Heart left ventricle (tissue), 16 donors: Measurements from ENCODE around the gene ACSF3. TPM values are rescaled to one million over a fixed set of nuclear protein-coding genes. Genes with fewer than 3 reads are reported as not detected.

Source experiments
- ATAC-seq, 4 donors: fragments of 200-7000 bp; cut with Tn5 transposase; one replicate each; pipeline ENCODE4 v1.9.1; 2020 to 2022; ENCODE audit warnings: moderate library complexity in 4 of 4, mild to moderate bottlenecking in 3 of 4, moderate number of reproducible peaks in 1 of 4
- DNase-seq, 5 donors: peaks; one replicate each; pipeline ENCODE4 v3.0.0-alpha.2; 2020
- H3K27ac ChIP-seq, 12 donors: fragments of 200-600 bp; sonication (generic) in 4 of 12; one replicate each; pipeline versions ENCODE4 v1.5.0 to v1.8.0; 2016 to 2022; ENCODE audit warnings: mild to moderate bottlenecking in 2 of 12
- H3K27me3 ChIP-seq, 9 donors: fragments of 200-600 bp; sonication (generic) in 2 of 9; one replicate each; pipeline versions ENCODE4 v1.5.1 to v1.8.0; 2016 to 2022; ENCODE audit warnings: mild to moderate bottlenecking in 3 of 9
- H3K36me3 ChIP-seq, 9 donors: fragments of 200-600 bp; sonication (generic) in 2 of 9; one replicate each; pipeline versions ENCODE4 v1.5.0 to v1.8.0; 2018 to 2022; ENCODE audit warnings: mild to moderate bottlenecking in 2 of 9
- H3K4me1 ChIP-seq, 12 donors: fragments of 200-600 bp; sonication (generic) in 4 of 12; one replicate each; pipeline versions ENCODE4 v1.5.0 to v1.8.0; 2016 to 2022; ENCODE audit warnings: mild to moderate bottlenecking in 3 of 12
- H3K4me3 ChIP-seq, 12 donors: fragments of 200-600 bp; sonication (generic) in 4 of 12; one replicate each; pipeline versions ENCODE4 v1.5.0 to v1.8.0; 2017 to 2022; ENCODE audit warnings: mild to moderate bottlenecking in 9 of 12, moderate library complexity in 4 of 12
- H3K9me3 ChIP-seq, 12 donors: fragments of 200-600 bp; sonication (generic) in 4 of 12; one replicate each; pipeline versions ENCODE4 v1.5.0 to v1.8.0; 2016 to 2022; ENCODE audit warnings: mild to moderate bottlenecking in 1 of 12
- POLR2A ChIP-seq, 2 donors: fragments of 450-650 bp; IDR thresholded peaks; one replicate each; pipeline ENCODE4 v1.6.1; 2017; ENCODE audit warnings: antibody characterized with exemption in 2 of 2, mild to moderate bottlenecking in 2 of 2, moderate library complexity in 2 of 2
- WGBS, 4 donors: extraction: QIAGEN DNeasy Blood & Tissue Kit in 2 of 4; methylation state at CpG; one replicate each; pipeline versions ENCODE4 v1.1.5 to v1.1.7; 2013 to 2018; 5-methylcytosine and 5-hydroxymethylcytosine counted together
- intact Hi-C, 10 donors: fragments of 100-400 bp; cut with DNase I; formaldehyde crosslinking; loops; one replicate each; pipeline versions ENCODE4 v1.11.1 to v1.14.2; 2022
- polyA plus RNA-seq, 2 donors: library from polyadenylated mRNA; stranded (reverse); fragments of 200-250 nt; gene quantifications; one replicate each; pipeline ENCODE4 v1.2.3, GENCODE V29; 2013
- total RNA-seq, 9 donors: library from RNA; depleted of rRNA in 2 of 9; stranded (reverse); fragments of >200 nt in 2 of 9; fragmentation: NEBNext Ultra II Directional in 3 of 9; extraction: Animal tissue kit (Norgen Biotek cat#: 25700) in 3 of 9; gene quantifications; one replicate each; pipeline versions ENCODE4 v1.1.0 to v1.2.4, GENCODE V29; 2016 to 2023
- TF ChIP-seq, protein P1 (sequence below), 12 donors: fragments of 200-600 bp; sonication (generic) in 4 of 12; IDR thresholded peaks; one replicate each; pipeline versions ENCODE4 v1.5.0 to v1.8.0; 2018 to 2022; ENCODE audit warnings: antibody characterized with exemption in 12 of 12, mild to moderate bottlenecking in 5 of 12
- donor health status: ischemic (EF 13 %, LVEDD 7.1; RV severe dilation, severe dysfunction).
- donor health status: healthy with polysubstance abuse.
- donor health status: DM: no; HTN: yes; CAD: no.
- donor health status: DM: no; HTN: no; CAD: no.
- donor health status: ischemic (EF 25% LVEDD 6.9; RV normal size, moderate dysfunction).
- donor health status: ischemic (EF 25% LVEDD 5.7; RV mildly dilated, moderate dysfunction).
- donor health status: healthy.
- donor health status: DM: yes; HTN: yes; CAD: no.
- donor health status: ischemic (EF 35%, LVEDD 5.7; RV mildly dilated, moderate dysfunction).
- donor health status: nonischemic (EF 11% LVEDD 7.7; RV severe dilation, severe dysfunction).
- donor health status: DM: yes; HTN: yes; CAD: no.
- donor health status: PGD.
- donor health status: ischemic (EF 29% LVEDD 5.4; RV normal size, mild dysfunction).
- donor health status: nonischemic (EF 23%, LVEDD 6.1; RV moderate dilation, normal function).

ACSF3 gene
- total and polyA plus RNA-seq, 11 donors: 10.3 to 26.3 (median 19.3) TPM

DNA sequence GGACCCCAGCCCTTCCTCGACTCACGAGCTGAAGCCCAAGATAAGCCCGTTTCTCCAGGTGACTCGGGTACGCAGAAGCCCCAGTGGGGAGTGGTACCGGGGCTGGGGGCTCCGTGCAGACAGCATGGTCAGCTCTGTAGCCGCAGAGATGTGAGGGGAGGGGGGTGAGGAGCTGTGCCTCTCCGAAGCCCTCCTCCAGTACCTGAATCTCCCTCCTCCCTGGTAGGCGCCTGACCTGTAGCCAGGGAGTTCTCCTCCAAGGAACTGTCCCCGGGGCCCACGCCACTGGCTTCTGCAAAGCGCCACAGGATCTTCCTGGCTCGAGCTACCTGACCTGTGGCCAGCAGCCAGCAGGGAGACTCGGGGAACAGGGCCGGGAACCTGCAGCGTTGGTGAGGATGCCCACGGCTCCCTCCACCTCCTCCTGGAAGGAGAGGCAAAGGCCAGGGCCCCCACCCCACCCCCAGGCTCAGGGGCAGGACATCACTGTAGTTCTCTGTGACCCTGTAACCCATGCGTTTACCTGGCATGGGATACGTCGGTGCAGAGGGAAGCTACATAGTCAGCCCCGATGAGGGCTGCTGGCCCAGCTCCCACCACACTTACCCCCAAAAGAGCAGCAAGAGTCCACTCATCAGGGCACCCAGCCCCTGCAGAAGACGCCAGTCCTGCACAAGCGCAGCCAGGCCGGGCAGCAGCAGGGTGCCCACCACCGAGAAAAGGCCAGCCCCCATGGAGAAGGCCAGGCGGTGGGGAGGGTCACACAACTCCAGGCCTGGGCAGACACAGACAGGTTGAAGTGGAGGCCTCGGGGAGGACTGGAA lies 105.0 kb downstream of the ACSF3 start:
- no peak overlapping the region for H3K4me3 ChIP-seq
- peak in 2 of 5 donors; percentile 18 to 28 for DNase-seq
- H3K27ac ChIP-seq: no peak overlapping the region
- H3K36me3 ChIP-seq: no peaks in the 10 kb centered on the region
- peaks cover 0 to 4% (median 0%) of the 10 kb centered on the region in 12 donors for H3K9me3 ChIP-seq
- WGBS, 4 donors: 80 to 87% (median 84%) methylated on average over 17 to 28 of the region's 28 CpGs
- intact Hi-C loops: loop anchor here in 1 of 10 donors (10.0 kb wide), 1 partner anchor 384 kb away; the partner anchor contains the start of gene APRT
- H3K27me3 ChIP-seq: peaks cover 25 to 59% (median 47%) of the 10 kb centered on the region in 9 donors
- ATAC-seq: no peak
- no peak for TF ChIP-seq POLR2A (IDR thresholded peaks at IDR 0.05)
- TF ChIP-seq, protein P1, sequence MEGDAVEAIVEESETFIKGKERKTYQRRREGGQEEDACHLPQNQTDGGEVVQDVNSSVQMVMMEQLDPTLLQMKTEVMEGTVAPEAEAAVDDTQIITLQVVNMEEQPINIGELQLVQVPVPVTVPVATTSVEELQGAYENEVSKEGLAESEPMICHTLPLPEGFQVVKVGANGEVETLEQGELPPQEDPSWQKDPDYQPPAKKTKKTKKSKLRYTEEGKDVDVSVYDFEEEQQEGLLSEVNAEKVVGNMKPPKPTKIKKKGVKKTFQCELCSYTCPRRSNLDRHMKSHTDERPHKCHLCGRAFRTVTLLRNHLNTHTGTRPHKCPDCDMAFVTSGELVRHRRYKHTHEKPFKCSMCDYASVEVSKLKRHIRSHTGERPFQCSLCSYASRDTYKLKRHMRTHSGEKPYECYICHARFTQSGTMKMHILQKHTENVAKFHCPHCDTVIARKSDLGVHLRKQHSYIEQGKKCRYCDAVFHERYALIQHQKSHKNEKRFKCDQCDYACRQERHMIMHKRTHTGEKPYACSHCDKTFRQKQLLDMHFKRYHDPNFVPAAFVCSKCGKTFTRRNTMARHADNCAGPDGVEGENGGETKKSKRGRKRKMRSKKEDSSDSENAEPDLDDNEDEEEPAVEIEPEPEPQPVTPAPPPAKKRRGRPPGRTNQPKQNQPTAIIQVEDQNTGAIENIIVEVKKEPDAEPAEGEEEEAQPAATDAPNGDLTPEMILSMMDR (IDR thresholded peaks at IDR 0.05): no peak
- H3K4me1 ChIP-seq: peaks cover 0 to 20% (median 0%) of the 10 kb centered on the region in 12 donors

DNA sequence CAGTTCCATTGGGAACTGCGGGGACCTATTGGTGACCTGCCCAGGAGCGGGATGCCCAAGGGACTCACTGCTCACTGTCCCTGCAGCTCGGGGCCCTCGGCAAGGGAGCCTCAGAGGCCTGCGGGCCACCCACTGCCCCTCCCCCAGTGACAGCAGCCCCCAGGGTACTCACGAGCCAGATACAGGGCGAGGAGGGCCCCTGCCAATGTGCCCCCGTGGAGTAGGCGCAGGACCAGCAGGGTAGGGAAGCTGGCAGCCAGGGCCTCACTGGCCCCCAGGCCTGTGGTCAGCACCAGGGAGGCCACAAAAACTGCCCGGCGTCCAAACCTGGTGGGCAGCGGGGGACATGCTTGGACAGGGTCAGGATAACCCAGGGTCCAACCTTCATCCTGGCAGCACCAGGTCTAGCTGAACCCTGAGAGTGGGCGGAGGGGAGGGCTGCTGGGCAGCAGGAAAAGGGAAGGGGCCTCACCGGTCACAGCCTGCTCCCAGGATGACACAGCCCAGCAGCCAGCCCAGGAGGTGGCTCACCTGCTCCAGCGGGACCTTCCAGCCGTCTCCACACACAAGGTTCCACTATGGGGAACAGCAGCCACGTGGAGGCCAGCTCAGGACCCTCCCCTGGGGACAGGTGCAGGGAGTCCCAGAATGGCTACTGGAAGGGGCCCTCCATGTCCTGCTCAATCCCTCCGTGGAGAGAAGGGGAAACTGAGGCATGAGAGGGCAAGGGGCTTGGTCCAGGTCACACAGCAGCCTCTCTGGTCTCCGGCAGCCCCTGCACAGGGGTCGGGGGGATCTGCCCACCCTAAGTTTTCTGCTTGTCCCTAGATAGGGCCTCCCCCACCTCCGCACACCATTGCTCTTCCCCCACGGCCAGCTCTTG lies 105.8 kb downstream of the ACSF3 start:
- H3K27me3 ChIP-seq: peaks cover 25 to 66% (median 51%) of the 10 kb centered on the region in 9 donors
- peak in 1 of 5 donors; percentile 17 for DNase-seq
- WGBS, 4 donors: 70 to 85% (median 81%) methylated on average over 10 to 22 of the region's 22 CpGs

DNA sequence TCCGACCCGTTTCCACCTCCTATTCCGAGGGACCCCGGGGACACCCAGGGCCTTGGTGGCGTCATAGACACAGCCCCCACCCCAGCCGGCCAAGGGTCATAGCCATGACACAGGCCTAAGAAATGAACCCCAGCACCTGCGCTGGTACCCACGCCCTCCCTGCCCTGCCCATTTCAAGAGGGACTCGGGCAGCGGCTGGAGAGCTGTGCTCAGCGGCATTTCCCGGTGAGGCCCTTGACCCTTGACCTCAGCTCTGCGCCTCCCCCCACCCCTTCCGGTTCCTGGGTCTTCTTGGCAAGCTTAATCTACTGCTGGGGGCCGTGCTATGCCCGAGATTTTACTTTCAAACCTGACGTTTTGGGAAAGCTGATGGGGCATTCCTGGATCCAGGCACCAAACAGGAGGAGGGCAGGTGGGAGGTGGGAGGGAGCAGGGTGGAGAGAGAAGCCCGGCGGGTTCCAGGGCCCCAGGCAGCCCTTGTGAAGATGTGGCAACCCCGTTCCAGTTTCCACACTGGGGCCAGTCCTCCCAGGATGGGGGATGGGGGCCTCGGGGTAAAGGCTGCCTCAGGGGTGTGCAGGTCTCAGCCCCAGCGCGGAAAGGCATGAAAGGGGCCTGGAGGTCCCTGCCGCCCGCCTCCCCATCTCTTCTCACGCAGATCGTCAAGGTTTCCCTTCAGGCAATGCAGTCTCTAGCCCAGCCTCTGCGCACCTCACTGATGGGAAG lies 106.6 kb downstream of the ACSF3 start, which contains the start of gene SLC22A31:
SLC22A31 (minus strand) TSS at position 414 of the 726 bp plus-strand sequence; CDS start at position 378, 36 bp downstream.
- intact Hi-C loops: no loop called here
- Histone ChIP-seq H3K27me3 (peaks cover 25 to 74% (median 51%) of the 10 kb centered on the region in 9 donors), H3K4me1 (peaks cover 0 to 20% (median 0%) of the 10 kb centered on the region in 12 donors), H3K9me3 (peaks cover 0 to 4% (median 0%) of the 10 kb centered on the region in 12 donors), H3K27ac (no peak within 1 kb of the TSS), H3K36me3 (no peaks in the 10 kb centered on the region), H3K4me3 (peak within 1 kb of the TSS in 9 of 12 donors; percentile 12 to 50 (median 35))
- DNase-seq (peak in 1 of 5 donors; percentile 18), ATAC-seq (no peak)
- 18 to 28% (median 21%) methylated on average over 23 to 28 of the region's 28 CpGs for WGBS, 4 donors
- TF ChIP-seq POLR2A (IDR thresholded peaks at IDR 0.05): no peak
- TF ChIP-seq, protein P1 (IDR thresholded peaks at IDR 0.05): no peak

More for the DNA sequence above, 105.8 kb downstream of the ACSF3 start:
- Histone ChIP-seq H3K27ac (no peak overlapping the region), H3K36me3 (no peaks in the 10 kb centered on the region), H3K9me3 (peaks cover 0 to 4% (median 0%) of the 10 kb centered on the region in 12 donors), H3K4me3 (no peak overlapping the region), H3K4me1 (peaks cover 0 to 20% (median 0%) of the 10 kb centered on the region in 12 donors)
- no peak for ATAC-seq
- intact Hi-C loops: loop anchor here in 1 of 10 donors (10.0 kb wide), 1 partner anchor 385 kb away; the partner anchor contains the start of gene APRT
- TF ChIP-seq, protein P1 (IDR thresholded peaks at IDR 0.05): no peak
- no peak for TF ChIP-seq POLR2A (IDR thresholded peaks at IDR 0.05)
